ENCODE data around the gene EHD2.

EHD2 gene

GRCh38 chr19:47671499-47671898, 41.7 kb upstream of the EHD2 start:
- no peak overlapping the region for H3K27ac Mint-ChIP-seq
- H3K4me3 Mint-ChIP-seq, result no peak overlapping the region
- DNase-seq, result no peak
- no peaks in the 10 kb centered on the region for H3K9me3 Mint-ChIP-seq
- no peaks in the 10 kb centered on the region for H3K27me3 Mint-ChIP-seq (ENCODE audit: low read depth, poor library complexity)
- H3K36me3 Mint-ChIP-seq (ENCODE audit: low read depth), result peaks cover 35% of the 10 kb centered on the region
- TF ChIP-seq CTCF (IDR thresholded peaks at IDR 0.05), result no peak
- peaks cover 13% of the 10 kb centered on the region for H3K4me1 Mint-ChIP-seq

- no peak for DNase-seq
- Mint-ChIP-seq H3K27ac (no peak overlapping the region), H3K36me3 (ENCODE audit: low read depth) (peaks cover 42% of the 10 kb centered on the region), H3K9me3 (no peaks in the 10 kb centered on the region), H3K4me3 (no peak overlapping the region), H3K4me1 (no peaks in the 10 kb centered on the region), H3K27me3 (ENCODE audit: low read depth, poor library complexity) (no peaks in the 10 kb centered on the region)
- no peak for TF ChIP-seq CTCF (IDR thresholded peaks at IDR 0.05)
These were observed 39.8 kb upstream of the EHD2 start for GRCh38 chr19:47673426-47673825.

DNA sequence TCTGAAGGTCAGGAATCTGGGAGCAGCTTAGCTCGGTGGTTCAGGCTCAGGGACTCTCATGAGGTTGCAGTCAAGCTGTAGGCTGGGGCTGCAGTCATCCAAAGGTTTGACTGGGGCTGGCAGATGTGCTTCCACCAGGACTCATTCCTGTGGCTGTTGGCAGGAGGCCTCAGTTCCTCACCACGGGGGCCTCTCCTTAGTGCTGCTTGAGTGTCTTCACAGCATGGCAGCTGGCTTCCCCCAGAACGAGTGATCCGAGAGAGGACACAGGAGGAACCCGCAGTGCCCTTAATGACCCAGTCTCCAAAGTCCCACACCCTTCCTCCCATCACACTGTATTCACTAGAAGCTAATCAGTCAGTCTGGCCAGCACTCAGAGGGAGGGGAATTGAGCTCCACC, 38.7 kb upstream of the EHD2 start:
- Mint-ChIP-seq H3K36me3 (ENCODE audit: low read depth) (peaks cover 45% of the 10 kb centered on the region), H3K4me1 (no peaks in the 10 kb centered on the region), H3K27ac (no peak overlapping the region), H3K4me3 (no peak overlapping the region), H3K27me3 (ENCODE audit: low read depth, poor library complexity) (no peaks in the 10 kb centered on the region), H3K9me3 (no peaks in the 10 kb centered on the region)
- no peak for DNase-seq
- TF ChIP-seq CTCF (IDR thresholded peaks at IDR 0.05), result no peak

- H3K36me3 Mint-ChIP-seq (ENCODE audit: low read depth), result peaks cover 41% of the 10 kb centered on the region
- TF ChIP-seq CTCF (IDR thresholded peaks at IDR 0.05), result no peak
- no peak for DNase-seq
- H3K4me3 Mint-ChIP-seq, result no peak overlapping the region
- H3K9me3 Mint-ChIP-seq, result no peaks in the 10 kb centered on the region
- no peak overlapping the region for H3K27ac Mint-ChIP-seq
- H3K27me3 Mint-ChIP-seq (ENCODE audit: low read depth, poor library complexity), result no peaks in the 10 kb centered on the region
- H3K4me1 Mint-ChIP-seq, result no peaks in the 10 kb centered on the region
These were observed 38.0 kb upstream of the EHD2 start for GRCh38 chr19:47675271-47675670.

GRCh38 chr19:47675859-47676258, 37.4 kb upstream of the EHD2 start:
- H3K27ac Mint-ChIP-seq, result no peak overlapping the region
- H3K27me3 Mint-ChIP-seq (ENCODE audit: low read depth, poor library complexity), result no peaks in the 10 kb centered on the region
- no peaks in the 10 kb centered on the region for H3K4me1 Mint-ChIP-seq
- no peaks in the 10 kb centered on the region for H3K9me3 Mint-ChIP-seq
- H3K36me3 Mint-ChIP-seq (ENCODE audit: low read depth), result peaks cover 35% of the 10 kb centered on the region
- TF ChIP-seq CTCF (IDR thresholded peaks at IDR 0.05), result no peak
- no peak for DNase-seq
- H3K4me3 Mint-ChIP-seq, result no peak overlapping the region

DNA sequence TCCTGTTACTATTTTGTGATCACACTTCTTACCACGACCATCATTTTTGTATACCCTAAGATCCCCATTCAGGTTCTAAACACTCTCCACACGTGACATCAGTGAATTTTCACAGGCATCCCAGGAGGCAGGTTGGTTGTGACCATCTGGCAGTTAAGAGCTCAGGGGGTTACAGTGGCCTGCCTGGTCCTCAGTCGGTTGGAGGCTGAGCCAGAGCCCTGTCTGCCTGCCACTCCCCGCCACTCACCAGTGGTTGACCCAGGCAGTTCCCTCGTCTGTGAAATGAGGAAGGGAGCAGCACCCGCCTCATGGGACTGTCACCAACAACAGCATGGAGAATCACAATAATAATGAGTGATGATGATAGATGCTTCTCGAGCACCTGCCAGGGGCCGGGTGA, 36.4 kb upstream of the EHD2 start:
- H3K36me3 Mint-ChIP-seq (ENCODE audit: low read depth), result peaks cover 35% of the 10 kb centered on the region

More for the DNA sequence above, 36.4 kb upstream of the EHD2 start:
- H3K9me3 Mint-ChIP-seq, result no peaks in the 10 kb centered on the region
- H3K27ac Mint-ChIP-seq, result no peak overlapping the region
- no peaks in the 10 kb centered on the region for H3K27me3 Mint-ChIP-seq (ENCODE audit: low read depth, poor library complexity)
- no peak for DNase-seq
- H3K4me1 Mint-ChIP-seq, result no peaks in the 10 kb centered on the region
- TF ChIP-seq CTCF (IDR thresholded peaks at IDR 0.05), result no peak
- H3K4me3 Mint-ChIP-seq, result no peak overlapping the region
